ENCODE data around the gene AGBL4. TPM values are rescaled to one million over a fixed set of nuclear protein-coding genes. Genes with fewer than 3 reads are reported as not detected.

AGBL4 gene
- total and polyA plus RNA-seq, 11 donors: 0.40 to 1.4 (median 0.54) TPM; not detected in 3

DNA sequence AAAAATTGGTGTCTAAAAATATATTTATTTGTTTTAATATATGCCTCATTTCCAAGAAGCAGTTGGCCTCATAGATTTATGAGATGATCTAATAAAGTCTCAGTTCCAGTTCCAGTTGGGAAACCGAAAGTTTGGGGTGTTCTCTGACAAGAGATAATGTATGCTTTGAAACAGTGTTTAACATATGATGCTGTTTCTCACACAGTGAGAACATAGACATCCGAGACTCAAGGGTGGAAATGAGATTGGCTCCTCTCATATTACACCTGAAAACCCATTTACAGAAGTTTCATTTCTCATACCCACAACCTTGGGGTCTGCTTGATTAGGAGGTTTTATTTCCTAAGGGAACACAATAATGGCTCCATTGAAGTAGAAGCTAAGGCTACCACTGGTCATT lies 1046.5 kb downstream of the AGBL4 start:
- Histone ChIP-seq H3K27ac (no peak overlapping the region), H3K4me3 (no peak overlapping the region), H3K9me3 (no peaks in the 10 kb centered on the region), H3K27me3 (peaks cover 0 to 5% (median 0%) of the 10 kb centered on the region in 9 donors), H3K4me1 (no peaks in the 10 kb centered on the region), H3K36me3 (no peaks in the 10 kb centered on the region)
- no peak for DNase-seq
- ATAC-seq: no peak
- TF ChIP-seq, protein P1, sequence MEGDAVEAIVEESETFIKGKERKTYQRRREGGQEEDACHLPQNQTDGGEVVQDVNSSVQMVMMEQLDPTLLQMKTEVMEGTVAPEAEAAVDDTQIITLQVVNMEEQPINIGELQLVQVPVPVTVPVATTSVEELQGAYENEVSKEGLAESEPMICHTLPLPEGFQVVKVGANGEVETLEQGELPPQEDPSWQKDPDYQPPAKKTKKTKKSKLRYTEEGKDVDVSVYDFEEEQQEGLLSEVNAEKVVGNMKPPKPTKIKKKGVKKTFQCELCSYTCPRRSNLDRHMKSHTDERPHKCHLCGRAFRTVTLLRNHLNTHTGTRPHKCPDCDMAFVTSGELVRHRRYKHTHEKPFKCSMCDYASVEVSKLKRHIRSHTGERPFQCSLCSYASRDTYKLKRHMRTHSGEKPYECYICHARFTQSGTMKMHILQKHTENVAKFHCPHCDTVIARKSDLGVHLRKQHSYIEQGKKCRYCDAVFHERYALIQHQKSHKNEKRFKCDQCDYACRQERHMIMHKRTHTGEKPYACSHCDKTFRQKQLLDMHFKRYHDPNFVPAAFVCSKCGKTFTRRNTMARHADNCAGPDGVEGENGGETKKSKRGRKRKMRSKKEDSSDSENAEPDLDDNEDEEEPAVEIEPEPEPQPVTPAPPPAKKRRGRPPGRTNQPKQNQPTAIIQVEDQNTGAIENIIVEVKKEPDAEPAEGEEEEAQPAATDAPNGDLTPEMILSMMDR (IDR thresholded peaks at IDR 0.05): no peak
- TF ChIP-seq POLR2A (IDR thresholded peaks at IDR 0.05): no peak
- intact Hi-C loops (cut with DNase I): no loop called here
- 85 to 96% (median 89%) methylated on average over 2 of the region's 2 CpGs for WGBS, 4 donors

DNA sequence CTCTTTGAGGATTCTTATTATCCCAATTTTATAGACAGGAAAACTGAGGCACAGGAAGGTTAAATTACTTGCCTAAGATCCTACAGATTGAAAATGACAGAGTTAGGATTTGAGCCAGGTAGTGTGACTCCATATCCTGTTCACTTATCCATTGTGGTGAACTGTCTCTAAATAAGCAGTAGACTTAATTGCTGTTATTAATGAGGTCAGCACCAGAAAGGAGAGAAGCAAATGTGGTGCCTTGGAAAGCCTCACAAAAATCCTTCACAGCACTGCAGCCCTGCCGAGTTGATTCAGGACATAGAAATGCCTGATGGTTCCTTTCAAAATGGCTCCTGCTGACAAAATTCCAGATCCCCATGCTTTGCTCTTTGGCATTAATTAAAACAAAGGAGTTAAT lies 1053.8 kb downstream of the AGBL4 start:
- no peak overlapping the region for H3K27ac ChIP-seq
- 25 to 41% (median 32%) methylated on average over 1 of the region's 1 CpG for WGBS, 4 donors
- TF ChIP-seq, protein P1 (IDR thresholded peaks at IDR 0.05): no peak
- TF ChIP-seq POLR2A (IDR thresholded peaks at IDR 0.05): no peak
- H3K4me1 ChIP-seq: no peaks in the 10 kb centered on the region
- H3K9me3 ChIP-seq: no peaks in the 10 kb centered on the region
- H3K4me3 ChIP-seq: no peak overlapping the region
- intact Hi-C loops (cut with DNase I): no loop called here
- H3K36me3 ChIP-seq: no peaks in the 10 kb centered on the region
- ATAC-seq: no peak
- DNase-seq: no peak
- H3K27me3 ChIP-seq: peaks cover 0 to 4% (median 0%) of the 10 kb centered on the region in 9 donors

DNA sequence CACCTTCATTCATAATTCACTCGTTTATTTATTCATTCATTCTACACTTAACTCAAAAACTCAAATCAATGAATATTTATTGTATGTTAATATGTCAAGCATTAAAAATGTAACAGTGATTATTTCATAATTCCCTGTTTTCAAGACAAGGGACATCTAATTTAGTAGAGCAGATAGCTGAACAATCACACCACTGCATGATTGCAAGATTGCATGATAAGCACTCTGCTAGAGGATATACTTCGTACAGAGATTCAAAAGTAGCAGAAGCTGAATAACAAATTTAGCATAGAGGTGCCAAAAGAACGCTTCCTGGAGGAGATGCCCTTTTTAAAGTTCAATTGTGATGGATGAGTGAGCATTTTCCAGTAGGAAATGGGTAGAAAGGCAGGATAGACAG lies 1056.4 kb downstream of the AGBL4 start:
- Histone ChIP-seq H3K4me1 (no peaks in the 10 kb centered on the region), H3K27me3 (peaks cover 0 to 4% (median 0%) of the 10 kb centered on the region in 9 donors), H3K9me3 (no peaks in the 10 kb centered on the region), H3K27ac (no peak overlapping the region), H3K36me3 (no peaks in the 10 kb centered on the region), H3K4me3 (no peak overlapping the region)
- DNase-seq (no peak), ATAC-seq (no peak)
- TF ChIP-seq POLR2A (IDR thresholded peaks at IDR 0.05): no peak
- TF ChIP-seq, protein P1 (IDR thresholded peaks at IDR 0.05): no peak
- intact Hi-C loops (cut with DNase I): no loop called here
- 55 to 65% (median 62%) methylated on average over 3 of the region's 3 CpGs for WGBS, 4 donors

DNA sequence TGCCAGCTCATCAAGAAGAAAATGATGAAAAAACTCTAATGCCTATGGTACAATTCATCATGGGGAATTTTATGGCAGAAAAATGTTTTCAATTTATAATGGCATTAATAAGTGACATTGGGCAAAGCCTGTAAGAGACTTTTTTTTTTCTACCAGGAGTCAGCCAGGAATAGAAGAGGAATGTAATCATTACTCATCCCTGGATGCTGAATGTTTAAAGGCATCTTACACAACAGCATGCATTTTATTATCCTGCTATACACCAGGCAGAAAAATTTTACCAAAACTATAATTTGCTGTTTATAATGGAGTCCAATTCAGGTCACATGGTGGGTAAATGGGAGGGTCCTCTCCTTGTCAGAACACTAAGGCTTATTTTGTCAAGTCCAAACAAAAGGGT lies 1057.2 kb downstream of the AGBL4 start:
- H3K27ac ChIP-seq: no peak overlapping the region
- no peaks in the 10 kb centered on the region for H3K4me1 ChIP-seq
- no peaks in the 10 kb centered on the region for H3K9me3 ChIP-seq
- intact Hi-C loops (cut with DNase I): no loop called here
- DNase-seq: no peak
- peaks cover 0 to 4% (median 0%) of the 10 kb centered on the region in 9 donors for H3K27me3 ChIP-seq
- H3K36me3 ChIP-seq: no peaks in the 10 kb centered on the region
- TF ChIP-seq POLR2A (IDR thresholded peaks at IDR 0.05): no peak
- TF ChIP-seq, protein P1 (IDR thresholded peaks at IDR 0.05): no peak
- ATAC-seq: no peak
- H3K4me3 ChIP-seq: no peak overlapping the region

Measured in heart left ventricle (tissue), 16 donors.